NCI-H2171 (cell line): Measurements from ENCODE around the gene CSAG1.
"Not testable (repeated sequence)": the region's sequence is repeated elsewhere in the genome, so short reads cannot be mapped to it uniquely, and the experiment has no call there.

Experiments
- DNase-seq: peaks from one replicate; lab custom pipeline; 2025; lab: John Stamatoyannopoulos, UW

Gene CSAG1

DNA sequence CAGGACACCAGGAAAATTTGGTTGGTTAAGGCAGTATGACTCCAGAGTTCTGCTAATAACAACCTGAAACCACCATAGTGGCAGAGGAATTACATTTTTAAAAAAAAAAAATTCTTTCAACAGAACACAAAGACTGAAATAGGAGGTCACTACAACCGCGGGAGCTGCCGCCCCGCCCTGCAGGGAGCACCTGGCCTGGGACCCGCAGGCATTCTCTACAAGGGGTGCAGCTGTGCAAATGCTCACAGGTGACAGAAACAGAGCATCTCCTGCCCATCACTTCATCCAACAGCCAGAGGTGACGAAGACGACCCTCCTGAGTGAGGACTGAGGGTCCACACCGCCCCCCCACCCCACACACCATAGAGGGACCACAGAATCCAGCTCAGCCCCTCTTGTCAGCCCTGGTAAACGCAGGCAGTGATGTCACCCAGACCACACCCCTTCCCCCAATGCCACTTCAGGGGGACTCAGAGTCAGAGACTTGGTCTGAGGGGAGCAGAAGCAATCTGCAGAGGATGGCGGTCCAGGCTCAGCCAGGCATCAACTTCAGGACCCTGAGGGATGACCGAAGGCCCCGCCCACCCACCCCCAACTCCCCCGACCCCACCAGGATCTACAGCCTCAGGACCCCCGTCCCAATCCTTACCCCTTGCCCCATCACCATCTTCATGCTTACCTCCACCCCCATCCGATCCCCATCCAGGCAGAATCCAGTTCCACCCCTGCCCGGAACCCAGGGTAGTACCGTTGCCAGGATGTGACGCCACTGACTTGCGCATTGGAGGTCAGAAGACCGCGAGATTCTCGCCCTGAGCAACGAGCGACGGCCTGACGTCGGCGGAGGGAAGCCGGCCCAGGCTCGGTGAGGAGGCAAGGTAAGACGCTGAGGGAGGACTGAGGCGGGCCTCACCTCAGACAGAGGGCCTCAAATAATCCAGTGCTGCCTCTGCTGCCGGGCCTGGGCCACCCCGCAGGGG, 35.3 kb downstream of the CSAG1 start, which contains the start of gene MAGEA3:
MAGEA3 (plus strand) TSS at position 843 of the 980 bp plus-strand sequence. CDS start 2,039 bp downstream, outside the sequence.
- DNase-seq: not testable (repeated sequence)

DNA sequence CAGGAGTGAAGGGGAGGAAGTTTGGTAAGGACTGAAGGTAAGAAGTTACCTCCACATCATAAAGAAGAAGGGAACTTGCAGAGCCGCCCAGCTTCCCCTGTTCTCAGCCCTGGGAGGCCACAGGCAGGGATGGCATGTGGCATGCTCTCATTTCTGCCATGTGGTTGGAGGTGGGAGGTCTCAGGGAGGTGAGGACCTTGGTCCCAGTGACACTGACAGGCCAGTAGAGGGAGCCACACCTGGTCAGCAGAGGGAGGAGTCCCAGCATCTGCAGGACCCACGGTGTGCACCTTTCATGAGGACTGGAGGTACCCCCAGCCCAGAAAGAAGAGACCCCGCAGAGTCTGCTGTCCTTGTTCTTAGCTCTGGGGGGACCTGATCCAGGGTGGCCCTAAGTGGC, 52.5 kb downstream of the CSAG1 start:
- not testable (repeated sequence) for DNase-seq
